HG03064 (cell line): ENCODE measurements around the gene DCD.
"Not testable (repeated sequence)": the region's sequence is repeated elsewhere in the genome, so short reads cannot be mapped to it uniquely, and the experiment has no call there.

Source experiments
- ATAC-seq: cut with Tn5 transposase; IDR thresholded peaks from one replicate; pipeline ENCODE4 v1.9.1; 2021; ENCODE audit warnings: low read depth; ENCODE audit not compliant: unreplicated experiment

The DCD gene

GRCh38 chr12:54657105-54657607, 9.0 kb upstream of the DCD start:
- no peak for ATAC-seq

- ATAC-seq, result no peak
These were observed 6.8 kb upstream of the DCD start for GRCh38 chr12:54654926-54655325.

GRCh38 chr12:54653025-54653424, 4.9 kb upstream of the DCD start:
- ATAC-seq, result no peak

GRCh38 chr12:54650889-54651288, 2.7 kb upstream of the DCD start:
- no peak for ATAC-seq

- no peak for ATAC-seq
These were observed 2.2 kb upstream of the DCD start for GRCh38 chr12:54650409-54650808.

- no peak for ATAC-seq
These were observed 1.7 kb upstream of the DCD start for GRCh38 chr12:54649825-54650224.

GRCh38 chr12:54641554-54641953, 6.6 kb downstream of the DCD start:
- no peak for ATAC-seq

GRCh38 chr12:54641089-54641488, 7.1 kb downstream of the DCD start:
- no peak for ATAC-seq

GRCh38 chr12:54639112-54639511, 9.1 kb downstream of the DCD start:
- ATAC-seq, result not testable (repeated sequence)

GRCh38 chr12:54634795-54635194, 13.4 kb downstream of the DCD start, which contains the start of gene LACRT:
TSS of gene LACRT (minus strand) at chr12:54634895. CDS start at chr12:54634841, 54 bp downstream.
- ATAC-seq, result no peak

- no peak for ATAC-seq
These were observed 16.0 kb downstream of the DCD start for GRCh38 chr12:54631988-54632728.

GRCh38 chr12:54631551-54631950, 16.6 kb downstream of the DCD start:
- ATAC-seq, result no peak

GRCh38 chr12:54629925-54630324, 18.2 kb downstream of the DCD start:
- ATAC-seq, result no peak

GRCh38 chr12:54628186-54628846, 19.8 kb downstream of the DCD start:
- ATAC-seq, result no peak

GRCh38 chr12:54627304-54627703, 20.9 kb downstream of the DCD start:
- no peak for ATAC-seq

GRCh38 chr12:54625598-54625997, 22.6 kb downstream of the DCD start:
- ATAC-seq, result no peak

GRCh38 chr12:54624315-54625279, 23.6 kb downstream of the DCD start:
- no peak for ATAC-seq

GRCh38 chr12:54622463-54623183, 25.5 kb downstream of the DCD start:
- no peak for ATAC-seq

GRCh38 chr12:54616933-54617680, 31.1 kb downstream of the DCD start:
- ATAC-seq, result no peak
